Measurements from ENCODE around the gene KCNAB1.

The KCNAB1 gene

GRCh38 chr3:156509189-156510174, 389.1 kb downstream of the KCNAB1 start:
- H3K27ac ChIP-seq (ENCODE audit: insufficient read depth, low read depth, low read length, poor library complexity, severe bottlenecking): no peak overlapping the region
- H3K4me3 ChIP-seq (ENCODE audit: insufficient read depth, low read depth, low read length): no peak overlapping the region
- no peaks in the 10 kb centered on the region for H3K9me3 ChIP-seq (ENCODE audit: control insufficient read depth, low read length)
- no peaks in the 10 kb centered on the region for H3K27me3 ChIP-seq (ENCODE audit: control insufficient read depth, insufficient read depth, low read length, poor library complexity, severe bottlenecking)
- H3K36me3 ChIP-seq (ENCODE audit: control insufficient read depth, insufficient read depth, low read length): no peaks in the 10 kb centered on the region
- 76 to 79% methylated on average over 5 of the region's 5 CpGs for WGBS, 2 experiments
- no peaks in the 10 kb centered on the region for H3K4me1 ChIP-seq (ENCODE audit: control insufficient read depth, insufficient read depth, low read length)

- WGBS, 2 experiments: 91 to 92% methylated on average over 1 to 2 of the region's 2 CpGs
- no peak overlapping the region for H3K27ac ChIP-seq (ENCODE audit: insufficient read depth, low read depth, low read length, poor library complexity, severe bottlenecking)
- H3K27me3 ChIP-seq (ENCODE audit: control insufficient read depth, insufficient read depth, low read length, poor library complexity, severe bottlenecking): no peaks in the 10 kb centered on the region
- H3K4me1 ChIP-seq (ENCODE audit: control insufficient read depth, insufficient read depth, low read length): no peaks in the 10 kb centered on the region
- H3K9me3 ChIP-seq (ENCODE audit: control insufficient read depth, low read length): no peaks in the 10 kb centered on the region
- H3K4me3 ChIP-seq (ENCODE audit: insufficient read depth, low read depth, low read length): no peak overlapping the region
- no peaks in the 10 kb centered on the region for H3K36me3 ChIP-seq (ENCODE audit: control insufficient read depth, insufficient read depth, low read length)
Observed at GRCh38 chr3:156511987-156512677, 391.8 kb downstream of the KCNAB1 start.

- Histone ChIP-seq H3K4me3 (ENCODE audit: insufficient read depth, low read depth, low read length) (no peak overlapping the region), H3K4me1 (ENCODE audit: control insufficient read depth, insufficient read depth, low read length) (no peaks in the 10 kb centered on the region), H3K9me3 (ENCODE audit: control insufficient read depth, low read length) (no peaks in the 10 kb centered on the region), H3K27ac (ENCODE audit: insufficient read depth, low read depth, low read length, poor library complexity, severe bottlenecking) (no peak overlapping the region), H3K27me3 (ENCODE audit: control insufficient read depth, insufficient read depth, low read length, poor library complexity, severe bottlenecking) (no peaks in the 10 kb centered on the region), H3K36me3 (ENCODE audit: control insufficient read depth, insufficient read depth, low read length) (no peaks in the 10 kb centered on the region)
- WGBS, 2 experiments: 88 to 95% methylated on average over 4 to 5 of the region's 5 CpGs
Observed at GRCh38 chr3:156513619-156514018, 393.2 kb downstream of the KCNAB1 start.

GRCh38 chr3:156516284-156516683, 395.9 kb downstream of the KCNAB1 start:
- H3K9me3 ChIP-seq (ENCODE audit: control insufficient read depth, low read length): no peaks in the 10 kb centered on the region
- no peaks in the 10 kb centered on the region for H3K4me1 ChIP-seq (ENCODE audit: control insufficient read depth, insufficient read depth, low read length)
- no peak overlapping the region for H3K4me3 ChIP-seq (ENCODE audit: insufficient read depth, low read depth, low read length)
- H3K27me3 ChIP-seq (ENCODE audit: control insufficient read depth, insufficient read depth, low read length, poor library complexity, severe bottlenecking): no peaks in the 10 kb centered on the region
- H3K36me3 ChIP-seq (ENCODE audit: control insufficient read depth, insufficient read depth, low read length): no peaks in the 10 kb centered on the region
- H3K27ac ChIP-seq (ENCODE audit: insufficient read depth, low read depth, low read length, poor library complexity, severe bottlenecking): no peak overlapping the region
- 94 to 98% methylated on average over 3 of the region's 3 CpGs for WGBS, 2 experiments

- Histone ChIP-seq H3K4me1 (ENCODE audit: control insufficient read depth, insufficient read depth, low read length) (no peaks in the 10 kb centered on the region), H3K9me3 (ENCODE audit: control insufficient read depth, low read length) (no peaks in the 10 kb centered on the region), H3K4me3 (ENCODE audit: insufficient read depth, low read depth, low read length) (no peak overlapping the region), H3K36me3 (ENCODE audit: control insufficient read depth, insufficient read depth, low read length) (no peaks in the 10 kb centered on the region), H3K27ac (ENCODE audit: insufficient read depth, low read depth, low read length, poor library complexity, severe bottlenecking) (no peak overlapping the region), H3K27me3 (ENCODE audit: control insufficient read depth, insufficient read depth, low read length, poor library complexity, severe bottlenecking) (no peaks in the 10 kb centered on the region)
- WGBS, 2 experiments: 88 to 93% methylated on average over 1 of the region's 1 CpG
Observed at GRCh38 chr3:156516961-156517360, 396.6 kb downstream of the KCNAB1 start.

GRCh38 chr3:156518726-156519125, 398.3 kb downstream of the KCNAB1 start:
- no peaks in the 10 kb centered on the region for H3K27me3 ChIP-seq (ENCODE audit: control insufficient read depth, insufficient read depth, low read length, poor library complexity, severe bottlenecking)
- no peaks in the 10 kb centered on the region for H3K36me3 ChIP-seq (ENCODE audit: control insufficient read depth, insufficient read depth, low read length)
- no peak overlapping the region for H3K27ac ChIP-seq (ENCODE audit: insufficient read depth, low read depth, low read length, poor library complexity, severe bottlenecking)
- H3K4me1 ChIP-seq (ENCODE audit: control insufficient read depth, insufficient read depth, low read length): no peaks in the 10 kb centered on the region
- no peaks in the 10 kb centered on the region for H3K9me3 ChIP-seq (ENCODE audit: control insufficient read depth, low read length)
- H3K4me3 ChIP-seq (ENCODE audit: insufficient read depth, low read depth, low read length): no peak overlapping the region

- Histone ChIP-seq H3K9me3 (ENCODE audit: control insufficient read depth, low read length) (no peaks in the 10 kb centered on the region), H3K4me3 (ENCODE audit: insufficient read depth, low read depth, low read length) (no peak overlapping the region), H3K27ac (ENCODE audit: insufficient read depth, low read depth, low read length, poor library complexity, severe bottlenecking) (no peak overlapping the region), H3K27me3 (ENCODE audit: control insufficient read depth, insufficient read depth, low read length, poor library complexity, severe bottlenecking) (no peaks in the 10 kb centered on the region), H3K4me1 (ENCODE audit: control insufficient read depth, insufficient read depth, low read length) (no peaks in the 10 kb centered on the region), H3K36me3 (ENCODE audit: control insufficient read depth, insufficient read depth, low read length) (no peaks in the 10 kb centered on the region)
- WGBS, 2 experiments: 100% methylated on average over 1 of the region's 1 CpG; no CpG with 5 or more reads in 1 of the 2 experiments
Observed at GRCh38 chr3:156519758-156520162, 399.4 kb downstream of the KCNAB1 start.

GRCh38 chr3:156522673-156523072, 402.3 kb downstream of the KCNAB1 start:
- Histone ChIP-seq H3K9me3 (ENCODE audit: control insufficient read depth, low read length) (no peaks in the 10 kb centered on the region), H3K36me3 (ENCODE audit: control insufficient read depth, insufficient read depth, low read length) (no peaks in the 10 kb centered on the region), H3K27ac (ENCODE audit: insufficient read depth, low read depth, low read length, poor library complexity, severe bottlenecking) (no peak overlapping the region), H3K4me3 (ENCODE audit: insufficient read depth, low read depth, low read length) (no peak overlapping the region), H3K4me1 (ENCODE audit: control insufficient read depth, insufficient read depth, low read length) (no peaks in the 10 kb centered on the region), H3K27me3 (ENCODE audit: control insufficient read depth, insufficient read depth, low read length, poor library complexity, severe bottlenecking) (no peaks in the 10 kb centered on the region)
- 98 to 100% methylated on average over 2 to 4 of the region's 4 CpGs for WGBS, 2 experiments

- Histone ChIP-seq H3K9me3 (ENCODE audit: control insufficient read depth, low read length) (no peaks in the 10 kb centered on the region), H3K4me3 (ENCODE audit: insufficient read depth, low read depth, low read length) (no peak overlapping the region), H3K4me1 (ENCODE audit: control insufficient read depth, insufficient read depth, low read length) (no peaks in the 10 kb centered on the region), H3K27me3 (ENCODE audit: control insufficient read depth, insufficient read depth, low read length, poor library complexity, severe bottlenecking) (no peaks in the 10 kb centered on the region), H3K27ac (ENCODE audit: insufficient read depth, low read depth, low read length, poor library complexity, severe bottlenecking) (no peak overlapping the region), H3K36me3 (ENCODE audit: control insufficient read depth, insufficient read depth, low read length) (no peaks in the 10 kb centered on the region)
- WGBS, 2 experiments: 91 to 92% methylated on average over 1 of the region's 1 CpG
Observed at GRCh38 chr3:156525808-156526207, 405.4 kb downstream of the KCNAB1 start.

- Histone ChIP-seq H3K4me1 (ENCODE audit: control insufficient read depth, insufficient read depth, low read length) (no peaks in the 10 kb centered on the region), H3K4me3 (ENCODE audit: insufficient read depth, low read depth, low read length) (no peak overlapping the region), H3K27ac (ENCODE audit: insufficient read depth, low read depth, low read length, poor library complexity, severe bottlenecking) (no peak overlapping the region), H3K9me3 (ENCODE audit: control insufficient read depth, low read length) (no peaks in the 10 kb centered on the region), H3K36me3 (ENCODE audit: control insufficient read depth, insufficient read depth, low read length) (no peaks in the 10 kb centered on the region), H3K27me3 (ENCODE audit: control insufficient read depth, insufficient read depth, low read length, poor library complexity, severe bottlenecking) (no peaks in the 10 kb centered on the region)
- 71% methylated on average over 1 of the region's 1 CpG; no CpG with 5 or more reads in 1 of the 2 experiments for WGBS, 2 experiments
Observed at GRCh38 chr3:156527060-156527459, 406.7 kb downstream of the KCNAB1 start.

Measured in ectodermal cell (in vitro differentiated cells).